CD14-positive monocyte (primary cell): Measurements from ENCODE around the gene FAXDC2. TPM values are rescaled to one million over a fixed set of nuclear protein-coding genes. Genes with fewer than 3 reads are reported as not detected.

ENCODE experiments used
- DNase-seq, 3 donors: peaks; one replicate each; pipeline ENCODE4 v3.0.0-alpha.2; 2011 to 2022
- H2AFZ ChIP-seq: 2 replicates; pipeline ENCODE4 v1.6.0; 2012; ENCODE audit warnings: mild to moderate bottlenecking, low read depth, low read length, inconsistent platforms; ENCODE audit not compliant: insufficient read depth, poor library complexity, severe bottlenecking
- H3K27ac ChIP-seq, 2 donors: 1 replicate in 1 of 2; 2 replicates in 1 of 2; pipeline ENCODE4 v1.5.1; 2012 to 2013; ENCODE audit warnings: low read length in 2 of 2, control low read depth in 1 of 2, inconsistent platforms in 1 of 2, low read depth in 1 of 2, mild to moderate bottlenecking in 1 of 2
- H3K27me3 ChIP-seq, 2 donors: one replicate each; pipeline versions ENCODE4 v1.6.0 to v1.6.1; 2011 to 2013; ENCODE audit warnings: low read length in 2 of 2; ENCODE audit not compliant: control insufficient read depth in 2 of 2, insufficient read depth in 2 of 2
- H3K36me3 ChIP-seq, 2 donors: replicated peaks in 1 of 2; 1 replicate in 1 of 2; 2 replicates in 1 of 2; pipeline versions ENCODE4 v1.5.1 to v1.6.1; 2012 to 2013; ENCODE audit warnings: low read length in 2 of 2, control low read depth in 1 of 2, inconsistent platforms in 1 of 2, mild to moderate bottlenecking in 1 of 2; ENCODE audit not compliant: insufficient read depth in 2 of 2, control insufficient read depth in 1 of 2
- H3K4me1 ChIP-seq, 2 donors: 1 replicate in 1 of 2; 2 replicates in 1 of 2; pipeline versions ENCODE4 v1.5.1 to v1.6.1; 2012 to 2013; ENCODE audit warnings: low read length in 2 of 2, control low read depth in 1 of 2, inconsistent platforms in 1 of 2, mild to moderate bottlenecking in 1 of 2, moderate library complexity in 1 of 2; ENCODE audit not compliant: insufficient read depth in 2 of 2, control insufficient read depth in 1 of 2
- H3K4me2 ChIP-seq: replicated peaks from 2 replicates; pipeline ENCODE3; 2012; ENCODE audit warnings: low read length, moderate library complexity, mild to moderate bottlenecking; ENCODE audit not compliant: poor library complexity, severe bottlenecking; ENCODE audit errors: extremely low read depth
- H3K4me3 ChIP-seq, 3 experiments: fragments of 200-600 bp in 1 of 3; sonication (generic) in 1 of 3; replicated peaks in 1 of 3; 1 replicate in 2 of 3; 2 replicates in 1 of 3; pipeline ENCODE4 v1.5.1; 2011 to 2013; ENCODE audit warnings: low read length in 3 of 3, mild to moderate bottlenecking in 3 of 3, control low read depth in 2 of 3, low read depth in 2 of 3, inconsistent platforms in 1 of 3, moderate library complexity in 1 of 3
- H3K79me2 ChIP-seq: 2 replicates; pipeline ENCODE4 v1.6.0; 2012; ENCODE audit warnings: mild to moderate bottlenecking, control low read depth, inconsistent platforms, low read length, moderate library complexity; ENCODE audit not compliant: insufficient read depth
- H3K9ac ChIP-seq: 2 replicates; pipeline ENCODE4 v1.6.0; 2017; ENCODE audit warnings: low read length, mild to moderate bottlenecking; ENCODE audit not compliant: insufficient read depth, poor library complexity, severe bottlenecking
- H3K9me3 ChIP-seq, 2 donors: replicated peaks in 1 of 2; 1 replicate in 1 of 2; 2 replicates in 1 of 2; pipeline versions ENCODE4 v1.5.1 to v1.6.1; 2012 to 2013; ENCODE audit warnings: low read length in 2 of 2, control low read depth in 1 of 2; ENCODE audit not compliant: control insufficient read depth in 1 of 2, insufficient read depth in 1 of 2
- H4K20me1 ChIP-seq: 2 replicates; pipeline ENCODE4 v1.6.0; 2012; ENCODE audit warnings: mild to moderate bottlenecking, low read length, control low read depth, moderate library complexity; ENCODE audit not compliant: insufficient read depth
- H3K27ac Mint-ChIP-seq, 7 donors: one replicate each; pipeline ENCODE4 v1.8.0; 2020; ENCODE audit warnings: mild to moderate bottlenecking in 7 of 7, mixed read lengths in 7 of 7, moderate library complexity in 6 of 7, inconsistent platforms in 2 of 7
- H3K27me3 Mint-ChIP-seq, 3 donors: one replicate each; pipeline ENCODE4 v1.8.0; 2021 to 2022; ENCODE audit warnings: low read depth in 3 of 3, mild to moderate bottlenecking in 3 of 3, mixed read lengths in 3 of 3, moderate library complexity in 3 of 3, inconsistent platforms in 1 of 3
- H3K36me3 Mint-ChIP-seq, 2 donors: one replicate each; pipeline ENCODE4 v1.8.0; 2020; ENCODE audit warnings: mixed read lengths in 2 of 2, inconsistent platforms in 1 of 2, mild to moderate bottlenecking in 1 of 2
- H3K4me1 Mint-ChIP-seq: one replicate; pipeline ENCODE4 v1.8.0; 2020; ENCODE audit warnings: mild to moderate bottlenecking, mixed read lengths
- H3K4me3 Mint-ChIP-seq, 2 donors: one replicate each; pipeline ENCODE4 v1.8.0; 2020; ENCODE audit warnings: mild to moderate bottlenecking in 2 of 2, mixed read lengths in 2 of 2, moderate library complexity in 1 of 2
- H3K9me3 Mint-ChIP-seq, 7 donors: one replicate each; pipeline ENCODE4 v1.8.0; 2020 to 2022; ENCODE audit warnings: mixed read lengths in 7 of 7, mild to moderate bottlenecking in 6 of 7, moderate library complexity in 6 of 7, inconsistent platforms in 2 of 7
- CTCF ChIP-seq: fragments of 200-600 bp; IDR thresholded peaks from one replicate; pipeline ENCODE4 v1.8.0; 2022; ENCODE audit warnings: antibody characterized with exemption, mild to moderate bottlenecking
- WGBS: methylation state at CpG from one replicate; pipeline ENCODE4 v1.1.5; 2013; ENCODE audit warnings: missing lambda C conversion rate; ENCODE audit not compliant: insufficient coverage; 5-methylcytosine and 5-hydroxymethylcytosine counted together
- intact Hi-C, 2 donors: fragments of 100-400 bp; cut with micrococcal nuclease; formaldehyde crosslinking; loops; one replicate each; pipeline versions ENCODE4 v1.15.0 to v1.15.1; 2023
- polyA plus RNA-seq, 3 donors: library from polyadenylated mRNA; depleted of rRNA in 1 of 3; unstranded in 2 of 3; stranded (reverse) in 1 of 3; fragments of 300-500 nt in 2 of 3; fragments of >200 nt in 1 of 3; fragmentation: Illumina TruSeq in 2 of 3; gene quantifications; 1 replicate in 2 of 3; 2 replicates in 1 of 3; pipeline ENCODE4 v1.2.3, GENCODE V29; 2012 to 2021

The FAXDC2 gene
- polyA plus RNA-seq, 3 donors, result 0.30 to 1.4 (median 0.60) TPM

DNA sequence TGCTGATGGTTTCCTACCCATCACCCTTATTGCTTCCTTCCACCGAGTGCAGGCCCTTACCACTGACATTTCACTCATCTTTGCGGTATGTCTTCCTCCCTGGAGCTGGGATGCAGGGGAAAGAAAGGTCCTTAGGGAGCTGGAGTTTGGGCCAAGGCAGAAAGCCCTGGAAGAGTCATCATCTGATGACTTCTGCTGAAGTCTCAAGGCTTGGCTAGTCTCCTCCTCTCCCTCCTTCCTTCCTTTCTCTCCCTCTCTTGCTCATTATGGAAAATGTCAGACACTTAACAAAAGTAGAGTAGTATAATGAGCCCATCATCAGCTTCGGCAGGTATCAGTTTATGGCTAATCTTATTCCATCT is 55.2 kb downstream of the FAXDC2 start:
- Histone ChIP-seq H3K79me2 (peaks cover 14% of the 10 kb centered on the region), H2AFZ (no peak overlapping the region), H4K20me1 (peaks cover 45% of the 10 kb centered on the region), H3K36me3 (peaks cover 76 to 95% of the 10 kb centered on the region in 2 donors), H3K9me3 (no peaks in the 10 kb centered on the region), H3K9ac (no peak overlapping the region), H3K4me3 (no peak overlapping the region), H3K27ac (no peak overlapping the region), H3K27me3 (no peaks in the 10 kb centered on the region), H3K4me1 (no peaks in the 10 kb centered on the region), H3K4me2 (no peak overlapping the region)
- Mint-ChIP-seq H3K36me3 (peaks cover 82 to 90% of the 10 kb centered on the region in 2 donors), H3K4me3 (no peak overlapping the region), H3K9me3 (no peaks in the 10 kb centered on the region), H3K4me1 (no peaks in the 10 kb centered on the region), H3K27me3 (peaks cover 0 to 1% (median 0%) of the 10 kb centered on the region in 3 donors), H3K27ac (peak overlapping the region in 4 of 7 donors; percentile 17 to 77 (median 57))
- WGBS, result no CpG with 5 or more reads among the region's 3 CpGs
- intact Hi-C loops, result no loop called here
- no peak for DNase-seq
- TF ChIP-seq CTCF, result no peak

GRCh38 chr5:154794525-154795234 is 55.7 kb downstream of the FAXDC2 start:
- Histone ChIP-seq H2AFZ (no peak overlapping the region), H3K9ac (no peak overlapping the region), H3K27me3 (no peaks in the 10 kb centered on the region), H3K9me3 (no peaks in the 10 kb centered on the region), H4K20me1 (peaks cover 50% of the 10 kb centered on the region), H3K79me2 (peaks cover 19% of the 10 kb centered on the region), H3K36me3 (peaks cover 76 to 95% of the 10 kb centered on the region in 2 donors), H3K4me2 (no peak overlapping the region), H3K27ac (peak overlapping the region in 1 of 2 donors; percentile 2), H3K4me3 (no peak overlapping the region), H3K4me1 (no peaks in the 10 kb centered on the region)
- no peak for DNase-seq
- no peak for TF ChIP-seq CTCF
- Mint-ChIP-seq H3K27me3 (peaks cover 0 to 1% (median 0%) of the 10 kb centered on the region in 3 donors), H3K4me3 (no peak overlapping the region), H3K4me1 (no peaks in the 10 kb centered on the region), H3K9me3 (no peaks in the 10 kb centered on the region), H3K36me3 (peaks cover 80 to 89% of the 10 kb centered on the region in 2 donors), H3K27ac (peak overlapping the region in 5 of 7 donors; percentile 0 to 77 (median 51))
- intact Hi-C loops, result no loop called here
- WGBS, result 98% methylated on average over 6 of the region's 7 CpGs
